Measurements from ENCODE around the gene ALG14.

Gene ALG14

GRCh38 chr1:94927405-94928175 is 145.2 kb downstream of the ALG14 start:
- no peak for TF ChIP-seq CTCF (IDR thresholded peaks at IDR 0.05; ENCODE audit: low read length, missing control alignments)
- DNase-seq (ENCODE audit: low read depth): peak; percentile 58
- peak overlapping the region; percentile 57 for H3K4me3 ChIP-seq (replicated peaks; ENCODE audit: low read depth, low read length)

GRCh38 chr1:94926915-94927404 is 145.8 kb downstream of the ALG14 start, which contains the start of gene CNN3:
Gene CNN3 (minus strand): TSS chr1:94927110. CDS start chr1:94926894, 216 bp downstream.
- peak; percentile 1 for TF ChIP-seq CTCF (IDR thresholded peaks at IDR 0.05; ENCODE audit: low read length, missing control alignments)
- H3K4me3 ChIP-seq (replicated peaks; ENCODE audit: low read depth, low read length): peak within 1 kb of the TSS; percentile 93
- DNase-seq (ENCODE audit: low read depth): peak; percentile 95

- peak; percentile 27 for TF ChIP-seq CTCF (IDR thresholded peaks at IDR 0.05; ENCODE audit: low read length, missing control alignments)
- peak overlapping the region; percentile 93 for H3K4me3 ChIP-seq (replicated peaks; ENCODE audit: low read depth, low read length)
- peak; percentile 64 for DNase-seq (ENCODE audit: low read depth)
These were observed 146.4 kb downstream of the ALG14 start for GRCh38 chr1:94926126-94926914.

GRCh38 chr1:94925561-94926125 is 147.1 kb downstream of the ALG14 start:
- TF ChIP-seq CTCF (IDR thresholded peaks at IDR 0.05; ENCODE audit: low read length, missing control alignments): no peak
- peak; percentile 91 for DNase-seq (ENCODE audit: low read depth)
- H3K4me3 ChIP-seq (replicated peaks; ENCODE audit: low read depth, low read length): peak overlapping the region; percentile 93

GRCh38 chr1:94925004-94925403 is 147.7 kb downstream of the ALG14 start:
- no peak for TF ChIP-seq CTCF (IDR thresholded peaks at IDR 0.05; ENCODE audit: low read length, missing control alignments)
- peak overlapping the region; percentile 93 for H3K4me3 ChIP-seq (replicated peaks; ENCODE audit: low read depth, low read length)
- DNase-seq (ENCODE audit: low read depth): peak; percentile 58

All from fibroblast of pulmonary artery (primary cell).